Activated T-helper 1 cell treated with anti-CD3 and anti-CD28 coated beads, Interleukin-12 subunit alpha, Interleukin-12 subunit beta, Interleukin-2, Interleukin-4 antibody, amounts not matched to agents 30 ng/mL and 10 ng/mL and 1 ng/mL, durations not matched to agents 14 hours and 24 hours and 36 hours (primary cell): ENCODE results near the gene LRCH1. TPM values are rescaled to one million over a fixed set of nuclear protein-coding genes. Genes with fewer than 3 reads are reported as not detected.

Experiments
- DNase-seq: peaks from one replicate; pipeline ENCODE4 v3.0.0; 2021; ENCODE audit warnings: low spot score
- H3K27ac Mint-ChIP-seq: one replicate; pipeline ENCODE4 v1.8.0; 2021; ENCODE audit warnings: mild to moderate bottlenecking, mixed read lengths
- H3K27me3 Mint-ChIP-seq: one replicate; pipeline ENCODE4 v1.8.0; 2022; ENCODE audit warnings: mild to moderate bottlenecking, moderate library complexity, mixed read lengths; ENCODE audit not compliant: insufficient read depth
- H3K36me3 Mint-ChIP-seq: one replicate; pipeline ENCODE4 v1.8.0; 2021; ENCODE audit warnings: low read depth, mixed read lengths
- H3K4me1 Mint-ChIP-seq: one replicate; pipeline ENCODE4 v1.8.0; 2021; ENCODE audit warnings: low read depth, mixed read lengths
- H3K4me3 Mint-ChIP-seq: one replicate; pipeline ENCODE4 v1.8.0; 2021; ENCODE audit warnings: mild to moderate bottlenecking, moderate library complexity, mixed read lengths
- H3K9me3 Mint-ChIP-seq: one replicate; pipeline ENCODE4 v1.8.0; 2021; ENCODE audit warnings: mixed read lengths
- intact Hi-C: fragments of 100-400 bp; cut with micrococcal nuclease; formaldehyde crosslinking; loops from one replicate; pipeline ENCODE4 v1.15.1; 2024
- total RNA-seq: library from RNA; stranded (reverse); gene quantifications from 2 replicates; pipeline ENCODE4 v1.2.3, GENCODE V29; 2022

The LRCH1 gene
- total RNA-seq, 1 donor from 2014 or later: 20.3 TPM

DNA sequence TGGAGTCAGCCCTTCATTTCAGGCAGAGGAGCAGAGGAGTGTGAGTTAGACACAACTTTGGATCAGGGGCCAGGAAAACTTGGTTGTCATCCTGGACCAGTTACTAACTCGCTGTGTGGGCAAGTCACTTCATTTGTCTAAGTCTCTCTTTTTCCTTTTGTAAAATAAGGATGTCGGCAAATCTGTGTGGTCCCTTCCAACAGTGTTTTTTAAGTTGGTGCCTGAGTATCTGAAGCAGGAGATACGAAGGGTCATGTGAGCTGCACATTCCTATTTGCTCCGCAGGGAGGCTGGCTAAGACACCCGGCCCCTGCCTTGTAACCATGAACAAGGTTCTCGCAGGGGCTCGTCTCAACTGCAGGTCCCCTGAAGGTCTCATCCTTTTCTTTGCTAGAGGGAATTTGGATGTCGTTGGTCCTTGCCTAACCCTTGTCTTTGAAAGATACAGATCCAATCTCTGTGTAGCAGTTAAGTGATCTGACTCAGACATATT is 64.3 kb downstream of the LRCH1 start:
- H3K27ac Mint-ChIP-seq: no peak overlapping the region

DNA sequence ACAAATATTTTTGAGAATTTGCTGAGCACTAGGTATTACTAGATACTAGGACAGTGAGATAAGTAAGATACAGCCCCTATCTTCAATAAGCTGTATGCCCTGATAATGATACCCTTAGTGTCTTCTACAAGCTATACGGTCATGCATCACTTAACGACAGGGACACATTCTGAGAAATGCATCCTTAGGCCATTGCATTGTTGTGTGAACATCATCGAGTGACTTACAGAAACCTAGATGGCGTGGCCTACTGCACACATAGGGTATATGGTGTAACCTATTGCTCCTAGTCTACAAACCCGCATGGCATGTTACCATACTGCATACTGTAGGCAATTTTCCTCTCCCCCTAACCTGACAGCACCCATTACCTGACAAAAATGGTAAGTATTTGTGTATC is 64.9 kb downstream of the LRCH1 start:
- Mint-ChIP-seq H3K9me3 (no peaks in the 10 kb centered on the region), H3K4me1 (peaks cover 38% of the 10 kb centered on the region), H3K4me3 (no peak overlapping the region), H3K27ac (no peak overlapping the region), H3K27me3 (no peaks in the 10 kb centered on the region), H3K36me3 (peaks cover 2% of the 10 kb centered on the region)
- intact Hi-C loops: no loop called here
- no peak for DNase-seq

More for the DNA sequence above, 64.3 kb downstream of the LRCH1 start:
- intact Hi-C loops: no loop called here
- Mint-ChIP-seq H3K4me3 (no peak overlapping the region), H3K9me3 (no peaks in the 10 kb centered on the region), H3K36me3 (peaks cover 2% of the 10 kb centered on the region), H3K27me3 (no peaks in the 10 kb centered on the region), H3K4me1 (peaks cover 38% of the 10 kb centered on the region)
- no peak for DNase-seq

DNA sequence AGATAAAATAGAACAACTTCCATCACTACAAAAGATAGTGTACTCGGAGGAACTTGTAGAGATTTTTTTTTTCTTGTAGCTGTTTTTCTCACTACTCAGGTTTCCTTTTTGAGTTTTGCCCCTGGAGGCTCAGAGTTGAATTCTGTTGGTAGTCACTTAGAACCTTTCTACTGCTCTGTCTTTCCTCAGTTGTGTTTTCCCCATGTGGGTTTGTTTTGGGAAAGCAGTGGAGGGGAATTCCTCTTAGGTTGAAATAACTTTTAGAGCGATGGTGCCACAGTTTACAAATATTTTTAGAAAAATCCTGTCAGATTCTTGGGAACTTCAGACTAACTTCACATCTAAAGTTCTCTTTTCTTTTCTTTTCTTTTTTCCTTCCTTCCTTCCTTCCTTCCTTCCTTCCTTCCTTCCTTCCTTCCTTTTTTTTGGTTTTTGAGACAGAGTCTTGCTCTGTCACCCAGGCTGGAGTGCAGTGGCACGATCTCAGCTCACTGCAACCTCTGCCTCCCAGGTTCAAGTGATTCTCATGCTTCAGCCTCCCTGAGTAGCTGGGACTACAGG is 65.8 kb downstream of the LRCH1 start:
- no peak overlapping the region for H3K4me3 Mint-ChIP-seq
- no peaks in the 10 kb centered on the region for H3K9me3 Mint-ChIP-seq
- no peaks in the 10 kb centered on the region for H3K27me3 Mint-ChIP-seq
- H3K27ac Mint-ChIP-seq: no peak overlapping the region
- peaks cover 38% of the 10 kb centered on the region for H3K4me1 Mint-ChIP-seq
- H3K36me3 Mint-ChIP-seq: peaks cover 2% of the 10 kb centered on the region
- intact Hi-C loops: no loop called here
- DNase-seq: no peak

DNA sequence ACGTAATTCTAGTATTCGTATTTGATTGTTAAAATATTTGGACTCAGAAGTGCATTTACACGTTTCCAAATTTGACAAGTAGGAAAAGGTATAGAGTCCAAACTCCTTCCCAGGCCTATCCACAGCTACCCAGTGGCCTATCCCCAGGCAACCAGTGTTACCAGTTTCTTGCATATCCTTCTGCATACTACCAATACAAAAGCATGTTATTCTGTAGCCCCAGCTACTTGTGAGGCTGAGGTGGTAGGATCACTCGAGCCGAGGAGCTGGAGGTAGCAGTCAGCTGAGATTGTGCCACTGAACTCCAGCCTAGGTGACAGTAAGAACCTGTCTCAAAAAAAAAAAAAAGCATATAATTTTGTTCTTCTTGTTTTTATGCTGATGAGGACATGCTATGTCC is 67.1 kb downstream of the LRCH1 start:
- Mint-ChIP-seq H3K9me3 (no peaks in the 10 kb centered on the region), H3K36me3 (no peaks in the 10 kb centered on the region), H3K4me1 (peaks cover 34% of the 10 kb centered on the region), H3K27me3 (no peaks in the 10 kb centered on the region), H3K4me3 (no peak overlapping the region), H3K27ac (no peak overlapping the region)
- intact Hi-C loops: no loop called here
- DNase-seq: no peak

DNA sequence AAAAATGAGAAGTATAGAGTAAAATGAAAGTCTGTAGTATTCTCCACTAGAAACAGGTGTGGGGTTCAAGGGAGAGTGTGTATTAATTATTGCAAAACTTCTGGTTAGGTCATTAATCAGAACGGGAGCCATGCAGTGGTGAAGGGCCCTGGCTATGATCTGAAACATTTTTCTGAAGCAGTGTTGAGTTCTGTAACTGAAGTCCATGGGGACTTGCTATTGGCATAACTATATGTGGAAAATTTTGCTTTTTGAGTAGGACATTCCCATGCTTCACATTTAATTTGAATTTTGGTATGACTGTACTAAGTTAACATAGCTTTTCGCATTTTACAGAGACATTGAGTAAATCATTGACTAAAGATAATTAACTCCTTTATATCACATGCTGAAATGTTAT is 67.5 kb downstream of the LRCH1 start:
- Mint-ChIP-seq H3K36me3 (no peaks in the 10 kb centered on the region), H3K4me3 (no peak overlapping the region), H3K27me3 (no peaks in the 10 kb centered on the region), H3K27ac (no peak overlapping the region), H3K4me1 (peaks cover 33% of the 10 kb centered on the region), H3K9me3 (no peaks in the 10 kb centered on the region)
- DNase-seq: no peak
- intact Hi-C loops: no loop called here

DNA sequence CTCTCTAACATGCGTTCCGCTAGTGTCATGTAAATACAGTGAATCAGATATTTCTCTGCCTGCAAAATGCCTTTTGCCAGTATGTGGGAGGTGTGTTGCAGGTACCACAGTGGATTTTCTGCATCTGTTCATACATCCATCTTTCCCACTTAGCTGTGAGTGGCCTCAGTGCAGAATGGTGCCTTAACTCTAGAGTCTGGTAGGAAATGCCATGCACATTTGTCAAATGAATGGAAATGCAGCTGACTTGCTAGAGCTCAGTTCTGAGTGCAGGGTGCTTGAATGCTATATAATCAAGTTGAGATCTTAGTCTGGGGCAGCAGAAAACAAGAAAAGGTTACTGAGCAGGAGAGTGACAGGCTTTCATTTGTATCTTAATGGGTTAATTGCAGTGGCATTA is 68.2 kb downstream of the LRCH1 start:
- no peaks in the 10 kb centered on the region for H3K27me3 Mint-ChIP-seq
- H3K4me1 Mint-ChIP-seq: peaks cover 28% of the 10 kb centered on the region
- no peaks in the 10 kb centered on the region for H3K9me3 Mint-ChIP-seq
- H3K4me3 Mint-ChIP-seq: no peak overlapping the region
- intact Hi-C loops: no loop called here
- DNase-seq: no peak
- H3K27ac Mint-ChIP-seq: no peak overlapping the region
- H3K36me3 Mint-ChIP-seq: no peaks in the 10 kb centered on the region

DNA sequence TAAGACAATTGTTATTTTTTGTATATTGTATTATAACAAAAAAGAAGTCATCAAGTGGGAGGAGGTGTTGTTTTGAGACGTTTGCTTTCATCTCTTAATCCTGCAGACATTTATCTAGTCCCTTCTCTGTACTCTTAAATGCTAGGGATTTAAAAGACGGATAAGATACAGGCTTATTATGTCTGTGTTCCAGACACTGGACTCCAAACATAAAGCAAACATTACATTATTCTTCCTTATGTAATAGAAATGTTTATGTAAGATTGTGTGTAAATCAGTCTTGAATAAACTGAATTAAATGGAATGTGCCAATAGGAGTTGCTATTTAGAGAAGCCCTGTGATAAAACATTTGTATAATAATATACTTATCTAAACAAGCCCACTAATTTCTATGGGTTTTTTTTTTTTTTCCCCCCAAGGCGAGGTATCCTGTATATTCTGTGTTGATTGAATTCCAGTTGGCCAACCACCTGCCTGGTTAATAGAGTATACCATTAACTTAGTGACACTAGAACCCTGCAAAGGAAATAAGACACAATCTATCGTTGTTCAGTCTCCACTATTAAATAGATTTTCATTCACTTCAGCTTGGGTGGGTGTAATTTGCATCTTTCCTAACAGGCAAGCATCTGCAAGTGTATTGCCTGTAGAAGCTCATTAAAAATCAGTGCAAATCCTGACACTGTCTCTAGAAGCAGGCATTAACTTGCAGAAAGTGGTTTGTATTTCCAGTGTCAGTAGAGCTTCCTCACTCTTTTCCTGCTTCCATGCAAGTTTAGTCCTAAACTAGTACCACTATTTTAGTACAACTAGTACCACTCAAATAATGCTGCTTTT is 69.0 kb downstream of the LRCH1 start:
- Mint-ChIP-seq H3K4me1 (peaks cover 22% of the 10 kb centered on the region), H3K27me3 (no peaks in the 10 kb centered on the region), H3K9me3 (no peaks in the 10 kb centered on the region), H3K27ac (no peak overlapping the region), H3K36me3 (no peaks in the 10 kb centered on the region), H3K4me3 (no peak overlapping the region)
- intact Hi-C loops: no loop called here
- DNase-seq: no peak

DNA sequence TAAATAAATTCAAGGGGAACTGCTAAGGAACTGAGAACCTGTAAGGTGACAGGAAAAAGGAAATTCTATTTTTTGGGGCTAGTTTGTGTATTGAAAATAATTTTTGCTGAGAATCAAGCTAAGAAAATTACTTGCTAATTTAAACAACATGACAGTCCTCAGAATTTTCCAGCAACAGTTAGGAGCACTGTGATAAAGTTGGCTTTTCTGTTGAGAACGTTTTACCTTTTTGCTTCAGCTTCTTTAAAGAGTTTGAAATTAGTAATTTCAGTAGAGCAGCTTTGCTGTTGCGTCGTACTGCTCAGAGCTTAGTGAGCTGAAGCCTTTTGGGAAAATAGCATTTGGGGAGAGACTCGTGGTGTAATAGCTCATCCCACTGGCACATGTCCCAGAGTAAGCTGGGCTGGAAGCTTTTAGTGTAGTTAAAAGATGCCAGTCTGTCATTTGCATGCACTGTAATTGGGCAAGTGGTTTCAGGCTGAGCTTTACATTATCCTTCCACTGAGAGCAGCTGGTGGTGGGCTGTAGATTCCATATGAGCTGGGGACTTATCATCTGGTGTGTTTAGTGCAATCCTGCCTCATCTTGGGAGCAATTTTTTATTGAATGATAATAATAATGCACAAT is 69.8 kb downstream of the LRCH1 start:
- no peak overlapping the region for H3K27ac Mint-ChIP-seq
- peaks cover 22% of the 10 kb centered on the region for H3K4me1 Mint-ChIP-seq
- no peaks in the 10 kb centered on the region for H3K27me3 Mint-ChIP-seq
- no peak for DNase-seq
- no peaks in the 10 kb centered on the region for H3K9me3 Mint-ChIP-seq
- peaks cover 2% of the 10 kb centered on the region for H3K36me3 Mint-ChIP-seq
- H3K4me3 Mint-ChIP-seq: no peak overlapping the region
- intact Hi-C loops: no loop called here

DNA sequence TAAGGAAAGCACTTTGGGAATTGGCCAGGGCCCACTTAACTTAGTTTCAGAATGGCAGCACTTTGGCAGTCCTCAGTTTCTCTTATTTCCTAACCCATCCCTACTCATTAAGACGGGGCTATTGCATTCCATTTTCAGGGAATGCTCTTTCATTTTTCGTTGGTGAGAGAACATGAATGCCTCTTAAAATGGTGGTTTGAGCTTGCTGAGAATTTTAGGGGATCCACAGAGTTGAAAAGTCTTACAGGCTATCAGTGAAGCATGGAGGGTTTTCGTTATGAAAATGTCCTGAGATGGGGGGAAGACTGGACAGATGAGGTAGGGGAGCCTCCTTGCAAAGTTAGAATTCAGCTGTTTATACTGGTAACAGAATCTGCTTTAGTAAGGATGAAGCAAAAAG is 71.4 kb downstream of the LRCH1 start:
- intact Hi-C loops: no loop called here
- Mint-ChIP-seq H3K27ac (no peak overlapping the region), H3K9me3 (no peaks in the 10 kb centered on the region), H3K27me3 (no peaks in the 10 kb centered on the region), H3K4me1 (peaks cover 24% of the 10 kb centered on the region), H3K36me3 (peaks cover 2% of the 10 kb centered on the region), H3K4me3 (no peak overlapping the region)
- no peak for DNase-seq

DNA sequence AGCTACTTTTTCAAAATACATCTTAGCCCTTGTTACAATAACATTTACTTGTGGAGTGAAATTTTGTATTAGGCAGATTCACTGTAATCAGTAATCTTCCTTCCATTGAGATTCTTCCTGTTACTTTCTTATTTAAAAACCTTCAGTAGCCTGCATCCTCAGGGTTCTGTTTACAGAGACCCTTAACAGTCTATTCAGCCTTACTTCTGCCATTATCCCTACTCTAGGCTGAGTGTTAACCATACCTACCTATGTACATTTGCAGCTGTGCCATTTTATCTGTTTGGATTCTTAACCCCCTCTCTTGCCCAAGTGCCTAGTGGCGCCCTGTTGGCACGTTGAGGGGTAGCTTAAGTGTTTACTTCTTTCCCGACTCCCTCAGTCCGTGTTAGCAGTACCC is 71.9 kb downstream of the LRCH1 start:
- H3K27ac Mint-ChIP-seq: no peak overlapping the region
- DNase-seq: no peak
- no peaks in the 10 kb centered on the region for H3K27me3 Mint-ChIP-seq
- H3K4me1 Mint-ChIP-seq: peaks cover 29% of the 10 kb centered on the region
- H3K9me3 Mint-ChIP-seq: no peaks in the 10 kb centered on the region
- H3K36me3 Mint-ChIP-seq: peaks cover 2% of the 10 kb centered on the region
- intact Hi-C loops: no loop called here
- H3K4me3 Mint-ChIP-seq: no peak overlapping the region

DNA sequence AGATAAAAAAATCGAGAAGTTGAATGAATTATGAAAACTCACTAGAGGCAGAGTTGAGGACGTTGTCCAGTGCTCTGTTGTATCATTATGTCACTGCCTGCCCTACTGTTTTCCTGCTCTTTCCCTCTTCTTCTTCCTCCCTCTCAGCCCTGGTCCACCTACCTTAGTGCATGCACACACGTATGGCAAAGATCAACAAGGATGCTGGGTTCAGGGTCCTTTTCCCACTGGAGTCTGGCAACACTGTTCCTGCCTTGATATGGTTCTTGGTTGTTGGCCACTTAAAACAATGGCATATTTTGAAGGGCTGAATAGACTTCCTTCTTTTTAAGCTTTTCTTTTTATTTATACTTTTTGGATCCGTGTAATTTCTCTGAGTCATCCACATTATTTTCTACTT is 74.5 kb downstream of the LRCH1 start:
- no peaks in the 10 kb centered on the region for H3K9me3 Mint-ChIP-seq
- DNase-seq: no peak
- H3K27ac Mint-ChIP-seq: no peak overlapping the region
- intact Hi-C loops: no loop called here
- H3K4me1 Mint-ChIP-seq: peaks cover 29% of the 10 kb centered on the region
- H3K36me3 Mint-ChIP-seq: peaks cover 4% of the 10 kb centered on the region
- H3K27me3 Mint-ChIP-seq: no peaks in the 10 kb centered on the region
- no peak overlapping the region for H3K4me3 Mint-ChIP-seq

DNA sequence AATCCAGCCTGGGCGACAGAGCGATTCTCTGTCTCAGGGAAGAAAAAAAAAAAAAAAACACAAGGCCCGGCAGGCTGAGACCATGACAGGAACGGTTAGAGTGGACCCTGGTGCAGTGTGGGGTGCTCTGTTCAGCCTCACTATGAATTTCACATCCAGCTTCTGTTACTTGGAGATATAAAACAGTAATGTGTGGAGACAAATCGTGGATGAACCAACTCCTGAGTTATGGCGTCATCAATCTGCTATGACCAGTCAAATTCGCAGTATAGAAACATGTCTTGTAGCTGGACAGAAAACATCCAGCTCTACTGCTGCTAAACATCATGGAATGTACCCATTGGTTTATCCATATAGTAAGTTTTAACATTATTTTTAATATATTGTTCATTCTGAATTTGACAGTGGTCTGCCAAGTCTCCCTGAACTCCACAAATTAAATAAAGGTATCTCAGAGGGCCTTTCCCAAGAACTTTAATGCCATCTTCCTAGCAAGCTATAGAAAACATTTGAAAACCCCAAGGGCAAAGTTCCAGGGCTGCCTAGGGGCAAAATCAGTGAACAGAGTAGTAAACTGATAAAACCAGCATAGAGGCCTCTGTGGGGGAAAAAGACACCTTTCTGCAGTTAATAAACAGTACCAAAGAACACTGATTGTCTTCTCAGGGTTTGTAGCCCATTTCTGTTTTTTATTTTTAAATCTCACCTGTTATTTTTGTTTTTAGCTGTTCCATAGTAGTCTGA is 75.8 kb downstream of the LRCH1 start:
- peaks cover 4% of the 10 kb centered on the region for H3K36me3 Mint-ChIP-seq
- no peak overlapping the region for H3K4me3 Mint-ChIP-seq
- peaks cover 29% of the 10 kb centered on the region for H3K4me1 Mint-ChIP-seq
- no peak for DNase-seq
- H3K27me3 Mint-ChIP-seq: no peaks in the 10 kb centered on the region
- no peak overlapping the region for H3K27ac Mint-ChIP-seq
- H3K9me3 Mint-ChIP-seq: no peaks in the 10 kb centered on the region
- intact Hi-C loops: no loop called here
